GM23338 (cell line): Measurements from ENCODE around the gene MINDY3.

Source experiments
- CTCF ChIP-seq, 2 experiments: fragments of 200-600 bp in 1 of 2; sonication (generic) in 1 of 2; conservative IDR thresholded peaks; 2 replicates each; pipeline versions ENCODE4 v1.5.1 to v1.6.1; 2016 to 2017; ENCODE audit warnings: antibody characterized with exemption in 2 of 2, low read depth in 2 of 2, mild to moderate bottlenecking in 2 of 2, moderate library complexity in 1 of 2
- EZH2 ChIP-seq: fragments of 200-600 bp; sonication (generic); IDR thresholded peaks from one replicate; pipeline ENCODE4 v1.8.0; 2017; ENCODE audit warnings: antibody characterized with exemption, mild to moderate bottlenecking, low read depth; ENCODE audit not compliant: unreplicated experiment
- REST ChIP-seq: IDR thresholded peaks from one replicate; pipeline ENCODE4 v1.6.1; 2018; ENCODE audit warnings: antibody characterized with exemption; ENCODE audit not compliant: unreplicated experiment

GRCh38 chr10:15793664-15794063, 66.6 kb downstream of the MINDY3 start:
- no peak for TF ChIP-seq CTCF (conservative IDR thresholded peaks at IDR 0.05; ENCODE audit: low read depth in 2 of 2)
- no peak for TF ChIP-seq EZH2
- no peak for TF ChIP-seq REST
